ENCODE data around the gene JAM3.
"Not testable (repeated sequence)": the region's sequence is repeated elsewhere in the genome, so short reads cannot be mapped to it uniquely, and the experiment has no call there.

GRCh38 chr11:134113787-134114186 is 44.9 kb downstream of the JAM3 start:
- TF ChIP-seq CTCF (conservative IDR thresholded peaks at IDR 0.05; ENCODE audit: low read depth, low read length); FOS (IDR thresholded peaks at IDR 0.05; ENCODE audit: low read depth, low read length); POLR2A (IDR thresholded peaks at IDR 0.05; ENCODE audit: low read depth, low read length); MXI1 (IDR thresholded peaks at IDR 0.05; ENCODE audit: borderline replicate concordance, low read depth, low read length); CEBPB (IDR thresholded peaks at IDR 0.05; ENCODE audit: low read depth, low read length); SMC3 (IDR thresholded peaks at IDR 0.05; ENCODE audit: low read depth, low read length); RCOR1 (IDR thresholded peaks at IDR 0.05; ENCODE audit: insufficient replicate concordance, low read length): not testable (repeated sequence)
